IMR-90 (cell line): ENCODE data around the gene SLC4A5.

Experiments used
- BHLHE40 ChIP-seq: fragments of 150-350 bp; IDR thresholded peaks from 2 replicates; pipeline ENCODE4 v1.6.1; 2016; ENCODE audit warnings: mild to moderate bottlenecking, low read depth, low read length
- POLR2A ChIP-seq: IDR thresholded peaks from 2 replicates; pipeline ENCODE4 v1.6.1; 2012; ENCODE audit warnings: mild to moderate bottlenecking, low read depth, low read length
- RAD21 ChIP-seq: IDR thresholded peaks from 2 replicates; pipeline ENCODE4 v1.6.1; 2012; ENCODE audit warnings: low read length, improper control_type of control experiment
- RCOR1 ChIP-seq: IDR thresholded peaks from 2 replicates; pipeline ENCODE4 v1.6.1; 2012; ENCODE audit warnings: mild to moderate bottlenecking, low read length, improper control_type of control experiment; ENCODE audit not compliant: insufficient replicate concordance
- SMC3 ChIP-seq: fragments of 150-350 bp; IDR thresholded peaks from 2 replicates; pipeline ENCODE4 v1.6.1; 2016; ENCODE audit warnings: low read depth, mild to moderate bottlenecking, antibody characterized with exemption, low read length, moderate library complexity
- TF ChIP-seq, protein P1 (sequence below): conservative IDR thresholded peaks from 2 replicates; pipeline ENCODE4 v1.5.1; 2012; ENCODE audit warnings: mild to moderate bottlenecking, low read depth, low read length, improper control_type of control experiment

DNA sequence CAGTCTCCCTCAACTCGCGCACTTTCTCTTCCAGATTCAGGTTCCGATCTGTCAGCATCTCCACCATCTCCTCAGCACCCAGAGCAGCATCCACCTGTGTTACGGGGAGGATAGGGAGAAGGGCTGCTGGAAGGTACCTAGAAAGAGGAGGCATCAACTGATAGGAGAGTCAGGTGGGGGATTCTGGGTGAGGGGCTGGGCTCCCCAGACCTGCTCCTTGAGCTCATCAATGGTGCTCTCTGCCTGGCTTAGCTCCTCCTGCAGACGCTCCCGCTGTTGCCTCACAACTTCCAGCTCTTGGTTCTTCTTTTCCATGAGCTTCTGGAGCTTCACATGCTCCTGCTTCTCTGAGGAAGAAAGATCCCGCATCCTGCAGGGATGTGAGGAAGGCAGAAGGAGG, 26.8 kb upstream of the SLC4A5 start:
- TF ChIP-seq POLR2A (no peak), RCOR1 (no peak), SMC3 (no peak), BHLHE40 (no peak), RAD21 (no peak)
- TF ChIP-seq, protein P1, sequence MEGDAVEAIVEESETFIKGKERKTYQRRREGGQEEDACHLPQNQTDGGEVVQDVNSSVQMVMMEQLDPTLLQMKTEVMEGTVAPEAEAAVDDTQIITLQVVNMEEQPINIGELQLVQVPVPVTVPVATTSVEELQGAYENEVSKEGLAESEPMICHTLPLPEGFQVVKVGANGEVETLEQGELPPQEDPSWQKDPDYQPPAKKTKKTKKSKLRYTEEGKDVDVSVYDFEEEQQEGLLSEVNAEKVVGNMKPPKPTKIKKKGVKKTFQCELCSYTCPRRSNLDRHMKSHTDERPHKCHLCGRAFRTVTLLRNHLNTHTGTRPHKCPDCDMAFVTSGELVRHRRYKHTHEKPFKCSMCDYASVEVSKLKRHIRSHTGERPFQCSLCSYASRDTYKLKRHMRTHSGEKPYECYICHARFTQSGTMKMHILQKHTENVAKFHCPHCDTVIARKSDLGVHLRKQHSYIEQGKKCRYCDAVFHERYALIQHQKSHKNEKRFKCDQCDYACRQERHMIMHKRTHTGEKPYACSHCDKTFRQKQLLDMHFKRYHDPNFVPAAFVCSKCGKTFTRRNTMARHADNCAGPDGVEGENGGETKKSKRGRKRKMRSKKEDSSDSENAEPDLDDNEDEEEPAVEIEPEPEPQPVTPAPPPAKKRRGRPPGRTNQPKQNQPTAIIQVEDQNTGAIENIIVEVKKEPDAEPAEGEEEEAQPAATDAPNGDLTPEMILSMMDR, result no peak
